H1 (cell line): ENCODE measurements around the gene ZNF346. TPM values are rescaled to one million over a fixed set of nuclear protein-coding genes. Genes with fewer than 3 reads are reported as not detected.

Experiments used
- CBX8 ChIP-seq: fragments of 300-800, 300-1000 bp; sonication (generic); IDR thresholded peaks from 2 replicates; pipeline ENCODE4 v1.7.1; 2016; ENCODE audit warnings: low read depth, low read length, borderline replicate concordance
- CTBP2 ChIP-seq: IDR thresholded peaks from 2 replicates; pipeline ENCODE4 v1.7.0; 2011; ENCODE audit warnings: borderline replicate concordance, mild to moderate bottlenecking, moderate library complexity, mixed read lengths, low read length; ENCODE audit not compliant: insufficient read depth, insufficient read length
- SIRT6 ChIP-seq: IDR thresholded peaks from one replicate; pipeline ENCODE4 v1.7.1; 2012; ENCODE audit warnings: low read length, inconsistent platforms
- polyA plus RNA-seq, 7 experiments: library from polyadenylated mRNA; depleted of rRNA in 3 of 7; stranded (reverse) in 5 of 7; unstranded in 2 of 7; fragments of >200 nt in 5 of 7; fragments of 200-250 nt in 2 of 7; gene quantifications; 1 replicate in 5 of 7; 2 replicates in 1 of 7; 4 replicates in 1 of 7; pipeline versions ENCODE4 v1.2.1 to v1.2.3, GENCODE V29; 2011 to 2013; ENCODE audit warnings: missing spikeins in 2 of 7, mixed read lengths in 2 of 7
- total RNA-seq: library from RNA; stranded (reverse); fragmentation: NEBNext Ultra II Directional; extraction: Animal tissue kit (Norgen Biotek cat#: 25700); gene quantifications from 2 replicates; pipeline ENCODE4 v1.2.1, GENCODE V29; 2021
- TF ChIP-seq, protein P1 (sequence below): IDR thresholded peaks from 2 replicates; pipeline ENCODE4 v1.6.1; 2011; ENCODE audit warnings: low read length, improper control_type of control experiment
- TF ChIP-seq, protein P2 (sequence below): IDR thresholded peaks from 2 replicates; pipeline ENCODE4 v1.6.1; 2012; ENCODE audit warnings: inconsistent platforms

ZNF346 gene
- total and polyA plus RNA-seq, 2 of the 8 experiments (the other 6 are each of a cell fraction or from before 2014, with no cell fraction given): 19.9 to 20.8 TPM

GRCh38 chr5:177092178-177093081 lies 69.9 kb downstream of the ZNF346 start (continued):
- TF ChIP-seq, protein P1, sequence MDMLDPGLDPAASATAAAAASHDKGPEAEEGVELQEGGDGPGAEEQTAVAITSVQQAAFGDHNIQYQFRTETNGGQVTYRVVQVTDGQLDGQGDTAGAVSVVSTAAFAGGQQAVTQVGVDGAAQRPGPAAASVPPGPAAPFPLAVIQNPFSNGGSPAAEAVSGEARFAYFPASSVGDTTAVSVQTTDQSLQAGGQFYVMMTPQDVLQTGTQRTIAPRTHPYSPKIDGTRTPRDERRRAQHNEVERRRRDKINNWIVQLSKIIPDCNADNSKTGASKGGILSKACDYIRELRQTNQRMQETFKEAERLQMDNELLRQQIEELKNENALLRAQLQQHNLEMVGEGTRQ: no peak
- no peak for TF ChIP-seq SIRT6
- no peak for TF ChIP-seq CTBP2
- TF ChIP-seq, protein P2, sequence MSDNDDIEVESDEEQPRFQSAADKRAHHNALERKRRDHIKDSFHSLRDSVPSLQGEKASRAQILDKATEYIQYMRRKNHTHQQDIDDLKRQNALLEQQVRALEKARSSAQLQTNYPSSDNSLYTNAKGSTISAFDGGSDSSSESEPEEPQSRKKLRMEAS: no peak
- TF ChIP-seq CBX8: no peak
